Measurements from ENCODE around the gene PEBP1.

DNA sequence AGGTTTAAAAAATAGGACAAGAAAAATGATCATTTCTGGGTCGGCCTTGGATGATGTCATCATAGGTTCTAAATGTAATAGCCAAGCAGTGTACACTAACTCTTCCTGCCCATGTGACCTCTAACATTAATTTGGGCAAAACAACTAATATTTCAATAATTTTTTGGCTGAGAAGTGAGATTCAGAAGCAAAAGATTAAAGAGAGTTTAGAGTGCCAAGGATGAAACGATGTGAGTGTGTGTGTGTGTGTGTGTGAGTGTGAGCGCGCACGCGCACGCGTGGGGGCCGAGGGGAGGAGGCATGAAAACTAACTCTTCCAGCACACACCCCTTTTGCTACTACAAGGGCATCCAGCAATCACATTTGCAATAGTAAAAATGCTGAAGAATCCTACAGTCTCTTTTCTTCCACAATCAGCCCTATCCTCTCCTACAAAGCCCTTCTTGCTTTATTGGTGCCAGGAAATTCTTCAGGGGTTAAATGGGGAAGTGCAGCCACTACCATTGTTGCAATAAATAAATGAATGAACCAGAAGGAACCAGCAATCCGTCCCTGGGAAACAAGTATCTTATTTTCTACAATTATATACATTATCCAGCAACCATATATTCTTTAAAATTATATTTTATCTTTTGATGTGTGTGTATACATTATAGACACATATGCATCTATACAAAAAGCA, 52.9 kb downstream of the PEBP1 start:
- TF ChIP-seq, protein P1, sequence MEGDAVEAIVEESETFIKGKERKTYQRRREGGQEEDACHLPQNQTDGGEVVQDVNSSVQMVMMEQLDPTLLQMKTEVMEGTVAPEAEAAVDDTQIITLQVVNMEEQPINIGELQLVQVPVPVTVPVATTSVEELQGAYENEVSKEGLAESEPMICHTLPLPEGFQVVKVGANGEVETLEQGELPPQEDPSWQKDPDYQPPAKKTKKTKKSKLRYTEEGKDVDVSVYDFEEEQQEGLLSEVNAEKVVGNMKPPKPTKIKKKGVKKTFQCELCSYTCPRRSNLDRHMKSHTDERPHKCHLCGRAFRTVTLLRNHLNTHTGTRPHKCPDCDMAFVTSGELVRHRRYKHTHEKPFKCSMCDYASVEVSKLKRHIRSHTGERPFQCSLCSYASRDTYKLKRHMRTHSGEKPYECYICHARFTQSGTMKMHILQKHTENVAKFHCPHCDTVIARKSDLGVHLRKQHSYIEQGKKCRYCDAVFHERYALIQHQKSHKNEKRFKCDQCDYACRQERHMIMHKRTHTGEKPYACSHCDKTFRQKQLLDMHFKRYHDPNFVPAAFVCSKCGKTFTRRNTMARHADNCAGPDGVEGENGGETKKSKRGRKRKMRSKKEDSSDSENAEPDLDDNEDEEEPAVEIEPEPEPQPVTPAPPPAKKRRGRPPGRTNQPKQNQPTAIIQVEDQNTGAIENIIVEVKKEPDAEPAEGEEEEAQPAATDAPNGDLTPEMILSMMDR (IDR thresholded peaks at IDR 0.05; ENCODE audit: borderline replicate concordance, extremely low read depth, low read length, poor library complexity, severe bottlenecking): no peak
- no peak for TF ChIP-seq EZH2 (IDR thresholded peaks at IDR 0.05; ENCODE audit: borderline replicate concordance, low read depth, low read length, severe bottlenecking)
